Measurements from ENCODE around the gene DFFA. TPM values are rescaled to one million over a fixed set of nuclear protein-coding genes. Genes with fewer than 3 reads are reported as not detected.
"Not testable (repeated sequence)": the region's sequence is repeated elsewhere in the genome, so short reads cannot be mapped to it uniquely, and the experiment has no call there.

DFFA gene
- polyA plus RNA-seq, 3 donors: 11.0 to 17.8 (median 17.3) TPM

DNA sequence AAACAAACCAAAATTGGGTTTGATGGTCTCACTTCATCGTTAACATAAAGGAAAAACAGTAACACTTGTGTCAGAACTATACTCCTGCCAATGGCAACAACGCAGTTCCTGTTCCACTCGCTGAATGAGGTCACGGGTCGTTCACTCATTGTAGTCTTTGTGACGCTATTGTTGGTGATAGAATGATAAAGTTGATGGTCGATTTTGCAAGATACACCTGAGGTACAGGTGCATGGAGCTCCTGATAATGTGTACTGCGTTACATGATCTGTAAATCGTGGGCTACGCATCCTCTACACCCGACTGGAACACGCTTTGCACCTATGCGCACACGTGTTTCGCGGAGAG lies 42.5 kb downstream of the DFFA start:
- DNase-seq: peak; percentile 42 to 64 (median 47)
- Histone ChIP-seq H4K20me1 (ENCODE audit: insufficient read depth, low read length) (no peaks in the 10 kb centered on the region), H3K36me3 (replicated peaks in 1 of 2; ENCODE audit: control insufficient read depth in 1 of 2, insufficient read depth in 2 of 2, low read length in 2 of 2) (no peaks in the 10 kb centered on the region), H3K9ac (ENCODE audit: insufficient read depth, low read length, poor library complexity, severe bottlenecking) (peak overlapping the region; percentile 58), H2AFZ (ENCODE audit: insufficient read depth, low read depth, low read length, poor library complexity, severe bottlenecking) (peak overlapping the region; percentile 97), H3K79me2 (ENCODE audit: insufficient read depth, low read length) (no peaks in the 10 kb centered on the region), H3K4me1 (ENCODE audit: control insufficient read depth in 1 of 2, insufficient read depth in 2 of 2, low read length in 2 of 2) (peaks cover 25 to 40% of the 10 kb centered on the region in 2 donors), H3K27me3 (ENCODE audit: control insufficient read depth in 2 of 2, insufficient read depth in 2 of 2, low read length in 2 of 2) (no peaks in the 10 kb centered on the region), H3K4me3 (replicated peaks in 1 of 3; ENCODE audit: low read depth in 2 of 3, low read length in 3 of 3) (peak overlapping the region; percentile 37 to 84 (median 67)), H3K9me3 (replicated peaks in 1 of 2; ENCODE audit: control insufficient read depth in 1 of 2, insufficient read depth in 1 of 2, low read length in 2 of 2) (no peaks in the 10 kb centered on the region), H3K4me2 (replicated peaks; ENCODE audit: extremely low read depth, low read length, poor library complexity, severe bottlenecking) (peak overlapping the region; percentile 86), H3K27ac (ENCODE audit: low read depth in 1 of 2, low read length in 2 of 2) (peak overlapping the region in 1 of 2 donors; percentile 54)
- 21% methylated on average over 12 of the region's 16 CpGs for WGBS (ENCODE audit: insufficient coverage)
- H3K27ac Mint-ChIP-seq: peak overlapping the region; percentile 40 to 96 (median 87)
- peaks cover 5 to 8% of the 10 kb centered on the region in 2 donors for H3K36me3 Mint-ChIP-seq
- peaks cover 0 to 7% (median 1%) of the 10 kb centered on the region in 3 donors for H3K27me3 Mint-ChIP-seq (ENCODE audit: low read depth in 3 of 3)
- H3K4me1 Mint-ChIP-seq: peaks cover 34% of the 10 kb centered on the region
- TF ChIP-seq, protein P1, sequence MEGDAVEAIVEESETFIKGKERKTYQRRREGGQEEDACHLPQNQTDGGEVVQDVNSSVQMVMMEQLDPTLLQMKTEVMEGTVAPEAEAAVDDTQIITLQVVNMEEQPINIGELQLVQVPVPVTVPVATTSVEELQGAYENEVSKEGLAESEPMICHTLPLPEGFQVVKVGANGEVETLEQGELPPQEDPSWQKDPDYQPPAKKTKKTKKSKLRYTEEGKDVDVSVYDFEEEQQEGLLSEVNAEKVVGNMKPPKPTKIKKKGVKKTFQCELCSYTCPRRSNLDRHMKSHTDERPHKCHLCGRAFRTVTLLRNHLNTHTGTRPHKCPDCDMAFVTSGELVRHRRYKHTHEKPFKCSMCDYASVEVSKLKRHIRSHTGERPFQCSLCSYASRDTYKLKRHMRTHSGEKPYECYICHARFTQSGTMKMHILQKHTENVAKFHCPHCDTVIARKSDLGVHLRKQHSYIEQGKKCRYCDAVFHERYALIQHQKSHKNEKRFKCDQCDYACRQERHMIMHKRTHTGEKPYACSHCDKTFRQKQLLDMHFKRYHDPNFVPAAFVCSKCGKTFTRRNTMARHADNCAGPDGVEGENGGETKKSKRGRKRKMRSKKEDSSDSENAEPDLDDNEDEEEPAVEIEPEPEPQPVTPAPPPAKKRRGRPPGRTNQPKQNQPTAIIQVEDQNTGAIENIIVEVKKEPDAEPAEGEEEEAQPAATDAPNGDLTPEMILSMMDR (IDR thresholded peaks at IDR 0.05): no peak
- peak overlapping the region; percentile 88 to 92 for H3K4me3 Mint-ChIP-seq
- intact Hi-C loops (cut with micrococcal nuclease): loop anchor here (1.0 to 5.0 kb wide), 5 partner anchors 15 to 64 kb away; partner anchors contain the start of genes DFFA (in 2 of the 2) and PEX14 (in 1 of the 2)
- peaks cover 0 to 5% (median 0%) of the 10 kb centered on the region in 7 donors for H3K9me3 Mint-ChIP-seq

DNA sequence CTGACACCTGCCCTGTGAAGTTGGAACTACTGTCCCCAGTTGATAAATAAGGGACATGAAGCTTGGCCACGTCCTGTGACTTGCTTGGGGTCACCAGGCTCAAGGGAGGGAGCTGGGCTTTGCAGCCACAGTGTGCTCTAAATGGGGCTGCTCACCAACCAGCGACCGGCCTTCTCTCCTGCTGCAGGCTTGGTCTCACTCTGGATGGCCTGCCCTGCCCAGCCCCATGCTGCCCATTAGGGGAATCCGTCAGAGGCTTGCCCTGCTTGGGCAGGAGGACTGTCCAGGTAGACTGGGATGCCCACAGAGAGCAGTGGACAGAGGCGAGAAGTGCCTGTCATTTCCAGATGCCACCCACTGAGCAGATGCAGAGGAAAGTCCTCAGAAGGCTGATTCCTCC lies 43.3 kb downstream of the DFFA start:
- WGBS (ENCODE audit: insufficient coverage): 97% methylated on average over 5 of the region's 5 CpGs
- TF ChIP-seq, protein P1 (IDR thresholded peaks at IDR 0.05): no peak
- Mint-ChIP-seq H3K36me3 (peaks cover 5 to 9% of the 10 kb centered on the region in 2 donors), H3K4me3 (no peak overlapping the region), H3K9me3 (peaks cover 0 to 5% (median 0%) of the 10 kb centered on the region in 7 donors), H3K27ac (peak overlapping the region in 1 of 7 donors; percentile 63), H3K27me3 (ENCODE audit: low read depth in 3 of 3) (peaks cover 0 to 7% (median 1%) of the 10 kb centered on the region in 3 donors), H3K4me1 (peaks cover 34% of the 10 kb centered on the region)
- Histone ChIP-seq H3K27ac (ENCODE audit: low read depth in 1 of 2, low read length in 2 of 2) (no peak overlapping the region), H3K36me3 (replicated peaks in 1 of 2; ENCODE audit: control insufficient read depth in 1 of 2, insufficient read depth in 2 of 2, low read length in 2 of 2) (no peaks in the 10 kb centered on the region), H3K9ac (ENCODE audit: insufficient read depth, low read length, poor library complexity, severe bottlenecking) (no peak overlapping the region), H3K79me2 (ENCODE audit: insufficient read depth, low read length) (no peaks in the 10 kb centered on the region), H3K4me3 (replicated peaks in 1 of 3; ENCODE audit: low read depth in 2 of 3, low read length in 3 of 3) (no peak overlapping the region), H4K20me1 (ENCODE audit: insufficient read depth, low read length) (no peaks in the 10 kb centered on the region), H3K9me3 (replicated peaks in 1 of 2; ENCODE audit: control insufficient read depth in 1 of 2, insufficient read depth in 1 of 2, low read length in 2 of 2) (no peaks in the 10 kb centered on the region), H3K4me1 (ENCODE audit: control insufficient read depth in 1 of 2, insufficient read depth in 2 of 2, low read length in 2 of 2) (peaks cover 25 to 40% of the 10 kb centered on the region in 2 donors), H2AFZ (ENCODE audit: insufficient read depth, low read depth, low read length, poor library complexity, severe bottlenecking) (no peak overlapping the region), H3K4me2 (replicated peaks; ENCODE audit: extremely low read depth, low read length, poor library complexity, severe bottlenecking) (no peak overlapping the region), H3K27me3 (ENCODE audit: control insufficient read depth in 2 of 2, insufficient read depth in 2 of 2, low read length in 2 of 2) (no peaks in the 10 kb centered on the region)
- intact Hi-C loops (cut with micrococcal nuclease): loop anchor here in 1 of 2 donors (1.0 to 2.0 kb wide), 2 partner anchors 14 to 51 kb away; no protein-coding TSS in a partner anchor
- no peak for DNase-seq

DNA sequence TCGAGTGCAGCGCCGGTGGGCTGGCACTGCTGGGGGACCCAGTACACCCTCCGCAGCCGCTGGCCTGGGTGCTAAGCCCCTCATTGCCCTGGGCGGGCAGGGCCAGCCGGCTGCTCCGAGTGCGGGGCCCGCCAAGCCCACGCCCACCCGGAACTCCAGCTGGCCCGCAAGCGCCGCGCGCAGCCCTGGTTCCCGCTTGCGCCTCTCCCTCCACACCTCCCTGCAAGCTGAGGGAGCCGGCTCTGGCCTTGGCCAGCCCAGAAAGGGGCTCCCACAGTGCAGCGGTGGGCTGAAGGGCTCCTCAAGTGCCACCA lies 45.8 kb downstream of the DFFA start:
- DNase-seq; H3K27me3 Mint-ChIP-seq (ENCODE audit: low read depth in 3 of 3); H3K9me3 ChIP-seq (replicated peaks in 1 of 2; ENCODE audit: control insufficient read depth in 1 of 2, insufficient read depth in 1 of 2, low read length in 2 of 2); H3K79me2 ChIP-seq (ENCODE audit: insufficient read depth, low read length); H3K9me3 Mint-ChIP-seq; H2AFZ ChIP-seq (ENCODE audit: insufficient read depth, low read depth, low read length, poor library complexity, severe bottlenecking); H3K4me2 ChIP-seq (replicated peaks; ENCODE audit: extremely low read depth, low read length, poor library complexity, severe bottlenecking); H3K9ac ChIP-seq (ENCODE audit: insufficient read depth, low read length, poor library complexity, severe bottlenecking); H3K27ac Mint-ChIP-seq; intact Hi-C loops (cut with micrococcal nuclease); H3K4me3 ChIP-seq (replicated peaks in 1 of 3; ENCODE audit: low read depth in 2 of 3, low read length in 3 of 3); H4K20me1 ChIP-seq (ENCODE audit: insufficient read depth, low read length); H3K4me3 Mint-ChIP-seq; H3K27ac ChIP-seq (ENCODE audit: low read depth in 1 of 2, low read length in 2 of 2); H3K27me3 ChIP-seq (ENCODE audit: control insufficient read depth in 2 of 2, insufficient read depth in 2 of 2, low read length in 2 of 2): not testable (repeated sequence)
- Histone ChIP-seq H3K4me1 (ENCODE audit: control insufficient read depth in 1 of 2, insufficient read depth in 2 of 2, low read length in 2 of 2) (peaks cover 25 to 39% of the 10 kb centered on the region in 2 donors), H3K36me3 (replicated peaks in 1 of 2; ENCODE audit: control insufficient read depth in 1 of 2, insufficient read depth in 2 of 2, low read length in 2 of 2) (peaks cover 7 to 19% of the 10 kb centered on the region in 2 donors)
- WGBS (ENCODE audit: insufficient coverage): 96% methylated on average over 16 of the region's 21 CpGs
- Mint-ChIP-seq H3K36me3 (peaks cover 29 to 30% of the 10 kb centered on the region in 2 donors), H3K4me1 (peaks cover 33% of the 10 kb centered on the region)

Data from CD14-positive monocyte (primary cell).